ENCODE measurements around the gene DNAH1.

DNAH1 gene

DNA sequence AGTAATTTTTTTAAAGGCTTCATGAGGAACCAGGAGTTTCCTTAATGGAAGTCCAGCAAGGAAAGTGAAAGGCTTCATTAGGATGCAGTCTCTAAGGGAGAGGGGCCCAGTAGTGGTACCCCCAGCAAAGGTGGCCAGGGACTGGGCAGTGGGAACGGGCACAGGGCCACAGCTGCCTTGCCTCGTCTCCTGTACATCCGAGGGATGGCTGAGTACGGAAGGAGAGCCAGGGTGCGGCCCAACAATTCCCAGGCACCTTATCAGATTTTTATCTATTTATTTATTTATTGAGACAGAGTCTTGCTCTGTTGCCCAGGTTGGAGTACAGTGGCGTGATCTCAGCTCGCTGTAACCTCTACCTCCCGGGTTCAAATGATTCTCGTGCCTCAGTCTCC, 114.3 kb downstream of the DNAH1 start:
- no peak overlapping the region for H3K23ac ChIP-seq (ENCODE audit: low read length)
- DNase-seq = no peak
- H2BK15ac ChIP-seq (replicated peaks; ENCODE audit: low read depth) = no peak overlapping the region
- H3K56ac ChIP-seq (ENCODE audit: low read length) = no peak overlapping the region
- no peak overlapping the region for H2BK120ac ChIP-seq (ENCODE audit: low read depth, low read length)
- H3K36me3 ChIP-seq (ENCODE audit: control insufficient read depth, insufficient read depth, low read length) = no peaks in the 10 kb centered on the region
- H3K79me1 ChIP-seq (ENCODE audit: low read length) = no peaks in the 10 kb centered on the region
- no CpG with 5 or more reads among the region's 9 CpGs for WGBS (ENCODE audit: extremely low coverage, insufficient coverage, low lambda C conversion rate)
- H3K4me2 ChIP-seq (ENCODE audit: low read length) = no peak overlapping the region
- no peak overlapping the region for H4K5ac ChIP-seq (ENCODE audit: low read length)
- no peak overlapping the region for H3K4ac ChIP-seq (ENCODE audit: low read depth, low read length)
- H3K9ac ChIP-seq (ENCODE audit: low read length) = no peak overlapping the region
- H3K4me1 ChIP-seq (ENCODE audit: control insufficient read depth, low read depth, low read length) = no peaks in the 10 kb centered on the region
- no peak overlapping the region for H3K18ac ChIP-seq (ENCODE audit: low read length)
- H3K27ac ChIP-seq (ENCODE audit: low read depth, low read length) = no peak overlapping the region
- H3K4me3 ChIP-seq (ENCODE audit: low read length) = no peak overlapping the region
- H4K8ac ChIP-seq (ENCODE audit: low read depth, low read length) = no peak overlapping the region
- H2AK5ac ChIP-seq (ENCODE audit: low read length) = no peak overlapping the region
- H3K79me2 ChIP-seq (ENCODE audit: control insufficient read depth, insufficient read depth, low read length) = no peaks in the 10 kb centered on the region
- H3K27me3 ChIP-seq (ENCODE audit: insufficient read depth, low read length, poor library complexity) = no peaks in the 10 kb centered on the region
- no peak overlapping the region for H2BK5ac ChIP-seq (ENCODE audit: low read length)

DNA sequence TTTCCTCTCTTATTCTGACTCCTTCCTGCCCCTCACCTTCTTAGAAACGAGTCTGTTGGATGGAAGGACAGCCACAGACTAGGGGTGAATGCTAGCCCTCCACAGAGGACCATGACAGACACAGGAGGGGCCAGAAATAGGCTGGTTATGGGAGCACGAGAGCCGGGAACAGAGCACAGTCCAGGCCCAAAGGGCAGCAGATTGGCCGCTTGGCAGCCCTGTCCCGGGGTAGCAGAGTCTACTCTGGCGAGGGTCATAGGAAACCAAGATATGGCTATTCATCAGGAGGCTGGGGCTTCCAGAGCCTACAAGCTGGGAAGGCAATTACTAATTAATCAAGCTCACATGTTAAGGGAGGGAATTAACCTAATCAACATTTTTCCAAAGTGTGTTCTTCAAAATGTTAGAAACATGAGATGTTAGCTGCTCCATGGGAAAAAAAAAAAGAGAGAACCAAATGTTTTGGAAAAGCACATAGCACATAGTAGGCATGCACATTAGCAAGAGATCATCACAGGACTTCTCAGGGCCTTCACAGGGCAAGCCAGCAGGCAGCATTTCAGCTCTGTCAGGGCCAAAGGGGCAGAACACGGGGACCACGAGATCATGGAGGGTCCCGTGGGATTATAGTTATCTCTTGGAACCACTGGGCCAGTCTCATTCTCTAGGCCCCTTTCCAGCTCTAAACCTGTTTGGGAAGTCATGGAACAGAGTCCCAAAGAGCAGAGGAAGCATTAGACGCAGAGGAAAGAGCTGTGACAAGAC, 115.5 kb downstream of the DNAH1 start:
- Histone ChIP-seq H3K18ac (ENCODE audit: low read length) (no peak overlapping the region), H2AK5ac (ENCODE audit: low read length) (no peak overlapping the region), H4K8ac (ENCODE audit: low read depth, low read length) (no peak overlapping the region), H3K9ac (ENCODE audit: low read length) (no peak overlapping the region), H3K27me3 (ENCODE audit: insufficient read depth, low read length, poor library complexity) (no peaks in the 10 kb centered on the region), H2BK120ac (ENCODE audit: low read depth, low read length) (no peak overlapping the region), H3K27ac (ENCODE audit: low read depth, low read length) (no peak overlapping the region), H3K4me1 (ENCODE audit: control insufficient read depth, low read depth, low read length) (no peaks in the 10 kb centered on the region), H3K79me2 (ENCODE audit: control insufficient read depth, insufficient read depth, low read length) (no peaks in the 10 kb centered on the region), H2BK5ac (ENCODE audit: low read length) (no peak overlapping the region), H3K56ac (ENCODE audit: low read length) (no peak overlapping the region), H3K4me3 (ENCODE audit: low read length) (no peak overlapping the region), H3K4ac (ENCODE audit: low read depth, low read length) (no peak overlapping the region), H3K23ac (ENCODE audit: low read length) (peak overlapping the region; percentile 66), H3K79me1 (ENCODE audit: low read length) (no peaks in the 10 kb centered on the region), H3K4me2 (ENCODE audit: low read length) (no peak overlapping the region), H4K5ac (ENCODE audit: low read length) (no peak overlapping the region), H2BK15ac (replicated peaks; ENCODE audit: low read depth) (no peak overlapping the region), H3K36me3 (ENCODE audit: control insufficient read depth, insufficient read depth, low read length) (no peaks in the 10 kb centered on the region)
- no CpG with 5 or more reads among the region's 10 CpGs for WGBS (ENCODE audit: extremely low coverage, insufficient coverage, low lambda C conversion rate)
- DNase-seq = no peak

DNA sequence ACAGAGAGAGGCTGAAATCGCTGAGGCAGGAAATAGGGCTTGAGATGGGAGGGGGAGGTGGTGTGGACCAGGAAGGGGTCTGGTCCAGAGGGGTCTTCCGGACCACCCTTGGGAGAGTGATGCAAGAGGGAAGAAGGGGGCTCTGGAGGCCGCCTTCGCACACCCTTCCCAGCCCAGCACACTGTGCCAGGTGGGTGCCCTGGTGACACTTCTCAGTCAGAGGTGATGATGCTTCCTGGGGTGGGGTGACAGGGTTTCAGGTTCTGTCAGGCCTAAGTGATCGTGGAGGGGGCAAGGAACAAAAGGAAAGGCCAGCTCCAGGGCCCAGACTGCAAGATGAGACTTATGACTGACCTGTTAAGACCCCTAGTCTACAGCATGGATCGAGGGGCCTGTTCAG, 116.1 kb downstream of the DNAH1 start:
- H4K5ac ChIP-seq (ENCODE audit: low read length) = no peak overlapping the region
- no peak overlapping the region for H3K4ac ChIP-seq (ENCODE audit: low read depth, low read length)
- no peak overlapping the region for H2BK15ac ChIP-seq (replicated peaks; ENCODE audit: low read depth)
- no peak overlapping the region for H3K18ac ChIP-seq (ENCODE audit: low read length)
- H3K27me3 ChIP-seq (ENCODE audit: insufficient read depth, low read length, poor library complexity) = no peaks in the 10 kb centered on the region
- H3K4me3 ChIP-seq (ENCODE audit: low read length) = no peak overlapping the region
- no peaks in the 10 kb centered on the region for H3K79me2 ChIP-seq (ENCODE audit: control insufficient read depth, insufficient read depth, low read length)
- H2AK5ac ChIP-seq (ENCODE audit: low read length) = no peak overlapping the region
- no peak for DNase-seq
- H3K4me2 ChIP-seq (ENCODE audit: low read length) = no peak overlapping the region
- no peak overlapping the region for H3K9ac ChIP-seq (ENCODE audit: low read length)
- H2BK5ac ChIP-seq (ENCODE audit: low read length) = no peak overlapping the region
- peak overlapping the region; percentile 66 for H3K23ac ChIP-seq (ENCODE audit: low read length)
- no peaks in the 10 kb centered on the region for H3K4me1 ChIP-seq (ENCODE audit: control insufficient read depth, low read depth, low read length)
- H3K56ac ChIP-seq (ENCODE audit: low read length) = no peak overlapping the region
- no peak overlapping the region for H4K8ac ChIP-seq (ENCODE audit: low read depth, low read length)
- H3K27ac ChIP-seq (ENCODE audit: low read depth, low read length) = no peak overlapping the region
- H2BK120ac ChIP-seq (ENCODE audit: low read depth, low read length) = no peak overlapping the region
- H3K79me1 ChIP-seq (ENCODE audit: low read length) = no peaks in the 10 kb centered on the region
- H3K36me3 ChIP-seq (ENCODE audit: control insufficient read depth, insufficient read depth, low read length) = no peaks in the 10 kb centered on the region
- WGBS (ENCODE audit: extremely low coverage, insufficient coverage, low lambda C conversion rate) = no CpG with 5 or more reads among the region's 6 CpGs

DNA sequence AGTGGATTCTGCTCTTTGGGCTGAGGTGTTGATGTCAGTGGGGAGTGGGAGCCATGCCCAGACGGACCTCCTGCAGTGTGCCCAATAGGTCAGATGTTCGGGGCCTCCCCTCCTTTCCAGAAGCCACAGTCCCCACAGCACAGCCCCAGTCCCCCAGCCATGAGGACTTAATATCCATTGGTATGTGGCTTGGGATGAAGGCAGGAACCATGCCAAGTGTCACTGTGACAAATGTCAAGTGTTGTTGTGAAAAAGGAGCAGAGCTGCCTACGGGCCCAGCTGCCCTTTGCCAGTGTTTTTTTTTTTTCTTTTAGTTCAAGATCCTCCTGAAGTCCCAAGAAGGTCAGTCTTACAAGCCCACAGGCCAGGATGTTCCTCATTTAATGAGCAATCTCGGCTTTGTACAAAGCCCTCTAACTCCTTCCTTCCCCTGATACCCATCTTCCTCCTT, 116.6 kb downstream of the DNAH1 start:
- H3K27me3 ChIP-seq (ENCODE audit: insufficient read depth, low read length, poor library complexity) = no peaks in the 10 kb centered on the region
- H2BK5ac ChIP-seq (ENCODE audit: low read length) = no peak overlapping the region
- no peak overlapping the region for H3K23ac ChIP-seq (ENCODE audit: low read length)
- DNase-seq = no peak
- no peak overlapping the region for H2BK15ac ChIP-seq (replicated peaks; ENCODE audit: low read depth)
- no peak overlapping the region for H4K5ac ChIP-seq (ENCODE audit: low read length)
- no peaks in the 10 kb centered on the region for H3K79me1 ChIP-seq (ENCODE audit: low read length)
- H3K36me3 ChIP-seq (ENCODE audit: control insufficient read depth, insufficient read depth, low read length) = no peaks in the 10 kb centered on the region
- no peak overlapping the region for H3K27ac ChIP-seq (ENCODE audit: low read depth, low read length)
- H2AK5ac ChIP-seq (ENCODE audit: low read length) = no peak overlapping the region
- no CpG with 5 or more reads among the region's 4 CpGs for WGBS (ENCODE audit: extremely low coverage, insufficient coverage, low lambda C conversion rate)
- no peak overlapping the region for H3K56ac ChIP-seq (ENCODE audit: low read length)
- no peaks in the 10 kb centered on the region for H3K79me2 ChIP-seq (ENCODE audit: control insufficient read depth, insufficient read depth, low read length)
- no peaks in the 10 kb centered on the region for H3K4me1 ChIP-seq (ENCODE audit: control insufficient read depth, low read depth, low read length)
- H2BK120ac ChIP-seq (ENCODE audit: low read depth, low read length) = no peak overlapping the region
- H3K18ac ChIP-seq (ENCODE audit: low read length) = no peak overlapping the region
- H4K8ac ChIP-seq (ENCODE audit: low read depth, low read length) = no peak overlapping the region
- H3K4me3 ChIP-seq (ENCODE audit: low read length) = no peak overlapping the region
- no peak overlapping the region for H3K4me2 ChIP-seq (ENCODE audit: low read length)
- no peak overlapping the region for H3K9ac ChIP-seq (ENCODE audit: low read length)
- H3K4ac ChIP-seq (ENCODE audit: low read depth, low read length) = no peak overlapping the region

DNA sequence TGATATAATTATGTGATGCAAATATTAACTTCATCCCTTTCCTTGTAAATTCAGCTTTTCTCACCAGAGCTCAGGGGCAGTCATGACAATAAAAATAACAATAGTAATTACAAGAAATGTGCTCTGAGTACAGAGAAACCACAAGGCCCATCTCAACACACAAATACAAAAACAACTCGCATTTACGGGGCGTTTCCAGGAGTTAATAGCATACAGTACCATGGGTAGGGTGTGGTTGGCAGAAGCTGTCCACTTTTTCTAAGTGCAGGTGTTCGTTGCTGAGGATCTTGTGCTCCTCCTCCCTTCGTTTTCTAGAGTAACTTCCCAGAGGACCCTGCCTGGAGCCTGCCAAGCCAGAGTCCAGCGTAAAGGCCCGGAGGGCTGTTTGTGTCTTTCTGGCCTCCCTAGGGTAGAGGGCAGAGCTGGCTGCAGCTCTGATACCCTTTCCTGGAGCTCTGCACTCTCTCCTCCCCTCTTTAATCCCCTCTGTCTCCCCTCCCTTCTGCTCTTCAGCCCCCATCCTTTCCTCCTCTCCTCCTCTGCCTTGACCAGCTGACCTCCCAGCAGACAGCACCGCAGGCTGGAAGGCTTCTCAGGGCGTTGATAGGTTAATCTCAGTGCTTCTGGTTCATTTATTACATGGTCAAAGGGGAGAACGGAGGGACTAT, 117.3 kb downstream of the DNAH1 start:
- Histone ChIP-seq H3K79me2 (ENCODE audit: control insufficient read depth, insufficient read depth, low read length) (no peaks in the 10 kb centered on the region), H3K27me3 (ENCODE audit: insufficient read depth, low read length, poor library complexity) (no peaks in the 10 kb centered on the region), H2BK15ac (replicated peaks; ENCODE audit: low read depth) (no peak overlapping the region), H3K4me1 (ENCODE audit: control insufficient read depth, low read depth, low read length) (no peaks in the 10 kb centered on the region), H3K4ac (ENCODE audit: low read depth, low read length) (no peak overlapping the region), H2AK5ac (ENCODE audit: low read length) (no peak overlapping the region), H4K8ac (ENCODE audit: low read depth, low read length) (no peak overlapping the region), H3K27ac (ENCODE audit: low read depth, low read length) (no peak overlapping the region), H2BK5ac (ENCODE audit: low read length) (no peak overlapping the region), H4K5ac (ENCODE audit: low read length) (no peak overlapping the region), H3K9ac (ENCODE audit: low read length) (no peak overlapping the region), H3K4me3 (ENCODE audit: low read length) (no peak overlapping the region), H2BK120ac (ENCODE audit: low read depth, low read length) (no peak overlapping the region), H3K18ac (ENCODE audit: low read length) (no peak overlapping the region), H3K36me3 (ENCODE audit: control insufficient read depth, insufficient read depth, low read length) (no peaks in the 10 kb centered on the region), H3K79me1 (ENCODE audit: low read length) (no peaks in the 10 kb centered on the region), H3K4me2 (ENCODE audit: low read length) (no peak overlapping the region), H3K23ac (ENCODE audit: low read length) (no peak overlapping the region), H3K56ac (ENCODE audit: low read length) (peak overlapping the region; percentile 15)
- WGBS (ENCODE audit: extremely low coverage, insufficient coverage, low lambda C conversion rate) = no CpG with 5 or more reads among the region's 10 CpGs
- DNase-seq = no peak
